GM13976 (cell line): Measurements from ENCODE around the gene MPZL1.

Experiments
- DNase-seq: peaks from one replicate; pipeline ENCODE4 v3.0.0; 2012; ENCODE audit warnings: low spot score
- CTCF ChIP-seq: IDR thresholded peaks from 2 replicates; pipeline ENCODE4 v1.5.1; 2012; ENCODE audit warnings: borderline replicate concordance, mild to moderate bottlenecking; ENCODE audit not compliant: insufficient read depth; ENCODE audit errors: extremely low read depth, missing control alignments, control extremely low read depth
- in situ Hi-C: fragments of 300-500 bp; cut with MboI; formaldehyde crosslinking; loops from one replicate; pipeline ENCODE4 v1.12.0; 2022; ENCODE audit warnings: low sequenced_read_pairs, mixed read lengths, inconsistent platforms; ENCODE audit not compliant: unreplicated experiment

The MPZL1 gene

GRCh38 chr1:167676916-167677848, 44.6 kb upstream of the MPZL1 start:
- DNase-seq, result no peak
- no peak for TF ChIP-seq CTCF
- in situ Hi-C loops, result no loop called here

DNA sequence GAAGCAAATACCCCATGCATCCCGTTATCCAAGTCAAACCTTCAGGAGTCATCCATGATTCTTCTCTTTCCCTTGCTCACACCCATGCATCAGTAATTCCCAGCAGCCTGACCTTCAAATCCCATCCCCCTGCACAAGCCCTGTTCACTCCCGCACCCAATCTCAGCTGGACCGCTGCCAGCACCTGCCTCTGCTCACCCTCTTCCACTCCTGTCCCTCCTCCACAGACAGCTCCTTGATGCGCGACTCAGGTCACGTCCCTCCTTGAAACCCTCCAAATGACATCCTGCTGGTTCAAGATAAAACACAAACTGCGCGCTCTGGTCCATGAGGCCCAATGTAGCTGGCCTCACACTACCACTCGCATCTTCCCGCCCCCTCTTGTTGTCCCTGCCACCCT, 43.4 kb upstream of the MPZL1 start:
- TF ChIP-seq CTCF, result no peak
- in situ Hi-C loops, result no loop called here
- no peak for DNase-seq

DNA sequence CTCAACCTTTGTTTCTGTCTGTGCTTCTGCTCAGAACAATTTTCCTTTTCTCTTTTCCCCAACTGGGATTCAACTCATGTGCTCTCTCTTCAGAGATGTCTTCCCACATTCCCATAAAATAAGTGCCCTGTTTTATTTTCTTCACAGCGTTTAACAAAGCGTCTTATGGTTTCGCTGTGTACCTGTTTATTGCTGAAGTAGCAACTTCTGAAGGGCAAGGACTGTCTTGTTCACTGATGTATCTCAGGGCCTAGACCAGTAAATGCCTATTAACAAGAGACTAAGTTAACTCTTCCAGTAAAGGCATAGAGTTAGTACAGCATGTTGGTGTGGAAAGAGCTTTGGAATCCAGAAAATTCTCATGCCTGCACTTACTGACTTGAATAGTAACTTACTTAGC, 42.9 kb upstream of the MPZL1 start:
- no peak for TF ChIP-seq CTCF
- DNase-seq, result no peak
- in situ Hi-C loops, result no loop called here

DNA sequence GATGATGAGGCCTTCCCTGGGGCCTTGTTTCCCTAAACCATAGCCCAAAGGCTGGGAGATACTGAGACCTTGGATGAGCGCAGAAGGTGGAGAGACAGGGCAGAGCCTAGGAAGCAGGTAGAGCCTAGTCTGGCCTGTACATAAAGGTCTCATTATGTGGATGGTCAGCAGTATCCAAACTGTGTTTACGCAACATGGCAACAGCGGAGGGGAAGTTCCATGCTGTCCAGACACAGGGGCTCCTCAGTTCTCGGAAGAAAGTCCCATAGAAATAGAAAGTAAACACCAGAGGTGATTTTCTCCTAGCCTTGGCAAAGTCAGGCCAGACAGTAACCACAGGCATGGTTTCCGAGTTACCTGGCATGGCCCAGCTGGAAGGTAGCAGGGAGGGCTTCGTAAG, 42.1 kb upstream of the MPZL1 start:
- no peak for DNase-seq
- TF ChIP-seq CTCF, result no peak
- in situ Hi-C loops, result no loop called here

GRCh38 chr1:167681024-167681423, 40.8 kb upstream of the MPZL1 start:
- no peak for DNase-seq
- in situ Hi-C loops, result no loop called here
- TF ChIP-seq CTCF, result no peak

- TF ChIP-seq CTCF, result no peak
- in situ Hi-C loops, result no loop called here
- no peak for DNase-seq
Measured at GRCh38 chr1:167681451-167682098, 40.2 kb upstream of the MPZL1 start.

DNA sequence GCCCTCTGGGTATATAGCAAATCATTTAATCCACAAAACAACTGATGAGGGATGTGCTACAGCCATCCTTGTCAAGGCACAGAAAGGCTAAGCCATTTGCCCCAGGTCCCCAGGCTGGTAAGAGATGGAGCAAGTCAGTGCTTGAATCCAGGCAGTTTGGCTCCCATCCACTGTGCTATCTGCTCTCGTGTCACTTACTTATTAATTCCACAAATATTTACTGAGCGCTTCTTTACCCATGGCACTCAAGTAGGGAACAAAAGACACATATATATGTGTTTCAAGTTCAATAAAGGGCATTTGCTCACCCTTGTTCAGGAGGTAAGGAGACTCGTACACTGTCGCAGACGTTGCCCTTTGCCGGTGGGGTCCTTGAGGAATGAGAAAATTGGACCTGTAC, 38.6 kb upstream of the MPZL1 start:
- DNase-seq, result no peak
- in situ Hi-C loops, result no loop called here
- TF ChIP-seq CTCF, result no peak
